Dermis microvascular lymphatic vessel endothelial cell (primary cell): ENCODE measurements around the gene CRTC3. TPM values are rescaled to one million over a fixed set of nuclear protein-coding genes. Genes with fewer than 3 reads are reported as not detected.

Experiments used
- DNase-seq, 2 donors: peaks; one replicate each; pipeline versions ENCODE4 v3.0.0 to v3.0.0-alpha.2; 2010; ENCODE audit warnings: low read depth in 2 of 2
- total RNA-seq: library from RNA; depleted of rRNA; stranded (reverse); fragments of >200 nt; gene quantifications from 2 replicates; pipeline ENCODE4 v1.2.1, GENCODE V29; 2014

Gene CRTC3
- total RNA-seq, 1 donor from 2014 or later = 6.8 TPM

DNA sequence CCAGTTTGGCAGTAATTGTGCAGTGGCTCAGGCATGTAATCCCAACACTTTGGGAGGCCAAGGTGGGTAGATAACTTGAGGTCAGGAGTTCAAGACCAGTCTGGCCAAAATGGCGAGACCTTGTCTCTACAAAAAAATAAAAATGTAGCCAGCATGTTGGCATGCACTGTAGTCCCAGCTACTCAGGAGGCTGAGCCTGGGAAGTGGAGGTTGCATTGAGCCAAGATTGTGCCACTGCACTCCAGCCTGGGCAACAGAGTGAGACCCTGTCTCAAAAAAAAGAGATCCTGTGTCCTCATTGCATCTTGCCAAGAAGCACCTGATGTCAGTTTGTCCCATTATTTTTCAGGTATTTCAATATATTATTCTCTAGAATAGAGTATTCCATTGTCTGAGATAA, 61.8 kb downstream of the CRTC3 start:
- DNase-seq = no peak

DNA sequence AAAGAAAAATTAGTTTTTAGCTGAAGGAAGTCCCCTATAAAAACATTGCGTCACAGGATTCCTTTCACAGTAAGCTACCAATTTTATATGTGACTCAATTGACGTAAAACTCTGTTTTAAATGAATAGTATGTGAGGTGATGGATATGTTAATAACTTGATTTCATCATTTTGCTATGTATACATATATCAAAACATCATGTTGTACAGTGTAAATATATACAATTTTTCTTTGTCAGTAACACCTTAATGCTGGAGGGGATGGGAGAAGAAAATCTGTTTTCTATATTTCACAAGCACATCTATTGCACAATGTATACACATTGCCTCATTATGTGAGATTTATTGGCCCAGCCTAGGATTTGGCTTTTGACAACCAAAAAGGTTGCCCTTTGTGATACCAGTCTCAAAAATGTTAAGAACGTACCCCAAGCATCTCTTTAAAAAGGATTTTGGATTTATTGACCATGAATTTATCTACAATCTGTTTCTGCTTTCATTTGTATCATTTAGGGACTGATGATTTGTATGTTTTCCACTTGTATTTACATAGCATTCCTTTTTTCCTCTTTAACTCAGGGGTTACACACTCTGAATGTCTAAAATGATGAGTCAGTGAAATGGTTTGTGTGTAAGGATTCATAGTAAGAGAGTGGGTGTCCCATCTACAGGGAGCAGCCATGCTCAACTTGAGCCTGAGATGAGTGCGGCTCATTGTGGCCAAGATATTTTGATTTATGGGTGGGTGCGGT, 62.6 kb downstream of the CRTC3 start:
- no peak for DNase-seq

GRCh38 chr15:90593499-90594158, 63.9 kb downstream of the CRTC3 start:
- DNase-seq = no peak

- peak; percentile 43 to 74 for DNase-seq
These were observed 64.6 kb downstream of the CRTC3 start for GRCh38 chr15:90594301-90594738.

GRCh38 chr15:90595763-90596155, 66.0 kb downstream of the CRTC3 start:
- DNase-seq = no peak

DNA sequence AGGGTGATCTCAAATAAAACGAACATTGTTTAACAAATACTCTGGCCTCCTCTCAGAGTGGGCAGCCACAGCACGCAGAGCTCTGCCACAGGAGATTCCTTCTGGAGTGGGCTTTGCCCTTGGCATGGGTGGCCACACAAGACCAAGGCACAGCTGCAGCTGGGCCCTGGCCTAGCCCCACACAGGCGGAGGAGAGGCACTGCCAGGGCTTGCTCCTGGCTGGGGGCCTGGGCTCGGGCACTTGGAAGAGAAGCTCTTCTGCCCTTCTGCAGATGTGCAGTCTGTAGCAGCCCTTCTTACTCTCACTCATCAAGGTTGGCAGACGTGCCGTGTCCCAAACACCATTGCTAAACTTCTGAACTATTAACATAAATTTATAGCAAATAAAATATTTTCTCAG, 67.2 kb downstream of the CRTC3 start:
- no peak for DNase-seq

DNA sequence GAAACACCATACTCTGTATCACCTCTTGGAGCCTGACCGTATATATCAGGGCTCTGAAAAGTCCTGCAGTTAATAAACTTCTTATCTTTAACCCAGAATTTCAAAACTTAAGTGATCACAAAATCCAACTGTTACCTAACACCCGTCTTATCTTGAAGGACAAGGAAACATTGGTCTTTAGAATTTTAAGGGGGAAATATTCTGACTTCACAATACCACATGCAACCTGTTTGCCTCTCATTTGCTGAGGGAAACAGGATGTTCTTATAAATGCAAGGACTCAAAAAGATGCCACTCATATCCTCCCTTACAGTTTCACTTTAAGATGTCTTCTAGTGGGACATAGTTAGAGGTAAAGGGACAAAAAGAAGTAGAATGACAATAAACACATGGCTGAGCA, 67.9 kb downstream of the CRTC3 start:
- no peak for DNase-seq

- DNase-seq = peak; percentile 24 to 59
These were observed 68.4 kb downstream of the CRTC3 start for GRCh38 chr15:90598031-90598577.

DNA sequence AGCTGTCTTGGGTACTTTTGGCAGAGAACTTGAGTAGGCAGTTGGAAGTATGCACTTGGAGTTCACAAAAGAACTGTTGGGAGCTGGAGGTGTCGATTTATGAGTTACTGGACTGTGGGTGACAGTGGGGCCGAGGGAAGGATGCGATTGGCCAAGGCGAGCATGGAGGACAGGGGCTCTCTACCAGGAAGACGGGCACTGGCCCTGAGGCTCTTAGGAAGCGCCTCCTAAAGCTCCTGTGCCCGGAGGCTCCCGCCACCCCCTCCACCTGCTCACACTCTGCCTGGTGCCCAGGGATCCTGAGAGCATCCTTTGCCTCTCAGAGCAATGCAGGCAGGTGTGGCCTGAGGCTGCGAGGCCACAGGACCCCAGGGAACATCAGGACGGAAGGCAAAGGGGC, 69.0 kb downstream of the CRTC3 start:
- DNase-seq = no peak

DNA sequence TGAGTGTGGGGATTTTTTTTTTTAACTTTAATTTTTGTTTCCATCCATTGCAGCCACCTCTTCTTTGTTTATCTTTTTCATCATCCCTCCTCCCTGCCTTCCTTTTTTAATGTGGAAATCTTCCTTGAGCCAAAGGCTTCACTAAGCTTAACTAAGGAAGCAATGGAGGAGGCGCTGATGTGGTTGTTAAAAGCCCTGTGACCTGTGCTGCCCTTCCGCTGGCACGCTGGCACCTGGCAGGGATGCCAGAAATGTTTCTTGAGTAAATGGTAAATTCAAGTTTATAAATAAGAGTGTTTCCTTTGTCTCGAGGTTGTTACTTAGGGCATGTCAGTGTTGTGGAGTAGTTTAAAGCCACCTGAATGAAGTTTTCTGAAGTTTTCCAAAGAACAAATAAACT, 69.4 kb downstream of the CRTC3 start:
- DNase-seq = no peak

- no peak for DNase-seq
These were observed 69.9 kb downstream of the CRTC3 start for GRCh38 chr15:90599644-90600043.

DNA sequence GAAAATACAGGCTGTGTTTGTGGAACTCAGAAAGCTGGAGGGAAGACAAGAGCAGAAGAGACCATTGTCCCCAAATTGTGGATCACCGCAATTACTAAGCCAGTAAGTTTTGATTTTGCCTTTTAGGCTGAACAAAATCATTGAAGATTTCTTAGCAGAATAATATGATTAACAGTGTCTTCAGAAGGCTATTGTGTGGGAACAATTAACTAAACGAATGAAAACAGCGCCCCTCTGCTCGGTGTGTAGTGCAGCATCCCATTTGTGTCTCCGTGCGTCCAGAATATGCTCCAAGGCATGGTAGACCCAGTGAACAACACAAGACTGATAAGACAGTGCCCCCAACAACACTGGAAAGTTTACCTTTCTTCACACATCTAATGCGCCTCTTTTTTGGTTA, 71.2 kb downstream of the CRTC3 start:
- no peak for DNase-seq

DNA sequence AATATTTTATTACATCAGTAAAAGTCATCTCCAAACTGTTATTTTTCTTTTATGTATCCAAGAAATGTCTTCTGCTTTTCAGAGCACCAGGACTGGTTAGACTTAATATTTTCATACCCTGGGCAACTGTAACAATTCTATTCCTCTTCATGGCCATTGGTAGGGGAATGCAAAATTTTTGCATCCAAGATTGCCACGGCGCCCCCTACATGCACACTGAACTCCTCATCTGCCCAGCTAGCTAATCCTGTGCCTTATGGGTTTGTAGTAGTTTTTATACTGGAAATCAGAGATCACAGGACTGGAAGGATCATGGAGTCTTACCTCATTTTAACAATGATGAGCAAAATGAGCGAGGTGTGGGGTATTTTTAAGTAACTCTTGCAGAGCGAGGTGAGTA, 74.2 kb downstream of the CRTC3 start:
- DNase-seq = peak in 1 of 2 donors; percentile 29

- DNase-seq = no peak
These were observed 76.9 kb downstream of the CRTC3 start for GRCh38 chr15:90606641-90607040.

- DNase-seq = no peak
These were observed 77.6 kb downstream of the CRTC3 start for GRCh38 chr15:90607361-90607760.

GRCh38 chr15:90609242-90610180, 79.8 kb downstream of the CRTC3 start:
- DNase-seq = no peak

- DNase-seq = no peak
These were observed 80.5 kb downstream of the CRTC3 start for GRCh38 chr15:90610190-90610589.

DNA sequence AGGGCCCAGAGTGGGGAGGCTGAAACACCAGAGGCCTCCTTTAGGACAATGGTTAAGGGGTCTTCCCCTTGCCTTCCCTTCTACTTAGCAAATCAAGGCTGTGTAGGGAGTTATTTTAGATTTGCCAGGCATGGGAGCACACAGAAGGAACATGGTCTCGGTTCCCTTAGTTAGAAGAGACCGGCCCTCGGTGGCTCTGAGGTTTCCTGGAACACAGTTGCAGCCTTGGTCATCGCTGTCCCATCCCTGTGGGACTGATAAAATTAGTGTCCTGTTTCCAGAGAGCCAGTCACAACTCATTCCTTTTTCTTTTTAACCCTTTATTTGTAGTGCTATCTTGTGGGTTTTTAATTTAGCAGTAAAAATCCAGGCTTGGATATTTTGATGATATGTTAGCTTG, 81.4 kb downstream of the CRTC3 start:
- DNase-seq = no peak

- no peak for DNase-seq
These were observed 87.4 kb downstream of the CRTC3 start for GRCh38 chr15:90617171-90617570.

DNA sequence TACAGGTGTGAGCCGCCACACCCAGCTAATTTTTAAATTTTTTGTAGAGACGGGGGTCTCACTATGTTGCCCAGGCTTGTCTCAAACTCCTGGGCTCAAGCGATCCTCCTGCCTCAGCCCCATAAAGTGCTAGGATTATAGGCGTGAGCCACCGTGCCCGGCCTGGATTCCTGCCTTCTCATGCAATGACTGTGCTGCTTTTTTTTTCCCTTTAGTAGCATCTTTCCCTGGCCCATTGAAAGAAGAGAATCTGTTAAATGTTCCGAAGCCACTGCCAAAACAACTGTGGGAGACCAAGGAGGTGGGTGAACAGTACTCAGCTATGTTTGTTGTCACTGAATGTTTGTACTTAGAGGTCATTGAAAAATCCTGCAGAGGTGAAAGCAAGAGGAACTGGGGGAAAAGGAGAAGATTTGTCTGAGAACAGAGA, 88.0 kb downstream of the CRTC3 start:
- DNase-seq = no peak

DNA sequence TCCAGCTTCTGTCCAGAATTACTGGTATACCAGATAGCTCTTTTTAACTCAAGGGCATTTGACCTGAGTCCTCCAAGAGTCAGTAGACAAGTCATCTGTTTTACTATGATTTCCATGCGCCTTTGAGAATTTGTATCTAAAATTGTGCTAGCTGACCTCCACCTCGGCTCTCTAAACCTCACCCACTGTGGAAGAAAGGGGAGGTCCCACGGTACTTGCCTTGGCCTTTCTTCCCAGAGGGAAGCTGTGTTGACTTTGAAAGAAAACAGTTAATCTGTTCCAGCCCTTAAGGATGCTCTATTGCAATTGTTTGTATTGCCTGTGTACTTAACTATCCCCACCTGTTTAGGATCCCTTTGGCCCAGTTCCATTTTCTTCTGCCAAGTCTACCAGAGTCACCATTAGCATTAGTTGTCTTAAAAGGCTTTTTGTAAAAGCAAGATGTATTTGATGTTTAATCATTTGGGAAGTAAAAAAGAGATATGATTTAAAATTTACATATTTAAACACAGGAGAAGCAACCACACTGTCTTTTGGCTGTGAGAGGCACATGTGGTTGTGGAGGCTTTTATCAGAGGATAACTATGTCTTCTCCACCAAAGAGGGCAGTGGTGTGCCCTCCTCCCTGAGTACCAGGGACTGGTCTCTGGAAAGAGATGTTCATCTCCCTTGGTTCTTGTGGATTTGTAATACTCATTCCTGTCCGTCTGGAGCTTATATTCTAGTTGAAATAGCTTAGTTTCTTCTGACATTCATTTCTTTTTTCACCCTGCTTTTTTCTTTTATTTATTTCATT, 88.8 kb downstream of the CRTC3 start:
- DNase-seq = no peak
